ENCODE results near the gene GNB1L. TPM values are rescaled to one million over a fixed set of nuclear protein-coding genes. Genes with fewer than 3 reads are reported as not detected.

The GNB1L gene
- total and polyA plus RNA-seq, 9 of the 15 experiments (the other 6 are each of a cell fraction or from before 2014, with no cell fraction given): 0.56 to 50.5 (median 10.2) TPM

GRCh38 chr22:19815093-19815822 lies 39.4 kb downstream of the GNB1L start (continued):
- TF ChIP-seq ZBTB11 (CRISPR knock-in tag; IDR thresholded peaks at IDR 0.05): 0 out of 6 replicates have a peak, but pooled peaks of 1 of the 3 experiments have one; percentile 39
- no peak for TF ChIP-seq DNMT1 (IDR thresholded peaks at IDR 0.05)
- TF ChIP-seq PBX2 (CRISPR knock-in tag; IDR thresholded peaks at IDR 0.05; ENCODE audit: low read depth): no peak
- TF ChIP-seq PBX2 (tag; conservative IDR thresholded peaks at IDR 0.05; ENCODE audit: low read depth): peak; percentile 55; the same call in 1 of the 2 replicates
- no peak for TF ChIP-seq POU5F1 (IDR thresholded peaks at IDR 0.05; ENCODE audit: borderline replicate concordance, low read depth, low read length, partially characterized antibody)
- TF ChIP-seq NR3C1 (CRISPR knock-in tag; IDR thresholded peaks at IDR 0.05): no peak
- 0 out of 2 replicates have a peak, but pooled peaks have one; percentile 25 for TF ChIP-seq USF2 (CRISPR knock-in tag; IDR thresholded peaks at IDR 0.05)
- 0 out of 2 replicates have a peak, but pooled peaks have one; percentile 12 for TF ChIP-seq ARID3A (IDR thresholded peaks at IDR 0.05; ENCODE audit: borderline replicate concordance, low read depth, low read length)
- TF ChIP-seq ZNF584 (CRISPR knock-in tag; IDR thresholded peaks at IDR 0.05; ENCODE audit: low read depth): no peak
- TF ChIP-seq HCFC1 (IDR thresholded peaks at IDR 0.05; ENCODE audit: low read depth, low read length): peak; percentile 45
- TF ChIP-seq IRF9 (tag; IDR thresholded peaks at IDR 0.05): no peak
- no peak for TF ChIP-seq ZNF146 (CRISPR knock-in tag; IDR thresholded peaks at IDR 0.05; ENCODE audit: unreplicated experiment)
- TF ChIP-seq TCF15 (CRISPR knock-in tag; IDR thresholded peaks at IDR 0.05): 0 out of 2 replicates have a peak, but pooled peaks have one; percentile 50
- TF ChIP-seq DDX20 (tag; IDR thresholded peaks at IDR 0.05; ENCODE audit: low read depth): no peak
- TF ChIP-seq ZBTB1 (CRISPR knock-in tag; IDR thresholded peaks at IDR 0.05; ENCODE audit: borderline replicate concordance, low read depth): no peak
